ENCODE measurements around the gene SHPK.

The SHPK gene

DNA sequence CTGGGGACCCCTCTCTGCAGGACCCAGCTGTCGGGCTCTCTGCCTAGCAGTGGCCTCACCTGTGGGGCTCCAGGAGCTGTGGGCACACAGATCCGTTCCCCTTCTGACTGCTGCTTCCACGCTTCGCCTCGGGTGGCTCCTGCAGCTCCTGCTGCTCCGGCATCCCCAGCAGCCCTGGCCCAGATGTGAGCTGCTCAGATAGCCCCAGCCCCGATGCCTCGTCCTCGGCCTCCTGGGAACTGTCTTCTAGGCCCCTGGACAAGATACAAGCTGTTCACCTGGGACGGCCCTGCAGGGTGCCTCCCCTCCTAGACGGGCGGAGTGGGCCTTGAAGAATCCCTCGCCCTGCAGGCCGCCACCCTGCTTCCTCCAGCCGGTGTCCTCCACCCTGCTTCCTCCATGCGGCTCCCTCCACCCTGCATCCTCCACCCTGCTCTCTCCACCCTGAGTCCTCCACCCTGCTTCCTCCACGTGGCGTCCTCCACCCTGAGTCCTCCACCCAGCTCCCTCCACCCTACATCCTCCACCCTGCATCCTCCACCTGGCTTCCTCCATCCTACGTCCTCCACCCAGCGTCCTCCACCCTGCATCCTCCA lies 43.6 kb upstream of the SHPK start:
- TF ChIP-seq, protein P1, sequence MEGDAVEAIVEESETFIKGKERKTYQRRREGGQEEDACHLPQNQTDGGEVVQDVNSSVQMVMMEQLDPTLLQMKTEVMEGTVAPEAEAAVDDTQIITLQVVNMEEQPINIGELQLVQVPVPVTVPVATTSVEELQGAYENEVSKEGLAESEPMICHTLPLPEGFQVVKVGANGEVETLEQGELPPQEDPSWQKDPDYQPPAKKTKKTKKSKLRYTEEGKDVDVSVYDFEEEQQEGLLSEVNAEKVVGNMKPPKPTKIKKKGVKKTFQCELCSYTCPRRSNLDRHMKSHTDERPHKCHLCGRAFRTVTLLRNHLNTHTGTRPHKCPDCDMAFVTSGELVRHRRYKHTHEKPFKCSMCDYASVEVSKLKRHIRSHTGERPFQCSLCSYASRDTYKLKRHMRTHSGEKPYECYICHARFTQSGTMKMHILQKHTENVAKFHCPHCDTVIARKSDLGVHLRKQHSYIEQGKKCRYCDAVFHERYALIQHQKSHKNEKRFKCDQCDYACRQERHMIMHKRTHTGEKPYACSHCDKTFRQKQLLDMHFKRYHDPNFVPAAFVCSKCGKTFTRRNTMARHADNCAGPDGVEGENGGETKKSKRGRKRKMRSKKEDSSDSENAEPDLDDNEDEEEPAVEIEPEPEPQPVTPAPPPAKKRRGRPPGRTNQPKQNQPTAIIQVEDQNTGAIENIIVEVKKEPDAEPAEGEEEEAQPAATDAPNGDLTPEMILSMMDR (conservative IDR thresholded peaks at IDR 0.05; ENCODE audit: low read depth): no peak
- POLR2A ChIA-PET (ENCODE audit: low non-redundant PET): no interaction called here
- no peak for DNase-seq (ENCODE audit: low spot score)
- CTCF ChIA-PET: no interaction called here
- H3K27ac ChIP-seq: peak overlapping the region; percentile 75

GRCh38 chr17:3678821-3679530 lies 42.9 kb upstream of the SHPK start:
- TF ChIP-seq, protein P1 (conservative IDR thresholded peaks at IDR 0.05; ENCODE audit: low read depth): no peak
- peak overlapping the region; percentile 75 for H3K27ac ChIP-seq
- POLR2A ChIA-PET (ENCODE audit: low non-redundant PET): interaction anchor here (0.6 kb wide), 1 partner anchor 846 kb away, joined by 3 read pairs; no protein-coding TSS in a partner anchor
- CTCF ChIA-PET: no interaction called here
- no peak for DNase-seq (ENCODE audit: low spot score)

GRCh38 chr17:3678095-3678820 lies 42.2 kb upstream of the SHPK start:
- no peak for DNase-seq (ENCODE audit: low spot score)
- CTCF ChIA-PET: interaction anchor here (1.2 kb wide), 1 partner anchor 59 kb away, joined by 6 read pairs; no protein-coding TSS in a partner anchor
- POLR2A ChIA-PET (ENCODE audit: low non-redundant PET): interaction anchor here (0.6 kb wide), 1 partner anchor 846 kb away, joined by 3 read pairs; no protein-coding TSS in a partner anchor
- TF ChIP-seq, protein P1 (conservative IDR thresholded peaks at IDR 0.05; ENCODE audit: low read depth): no peak
- H3K27ac ChIP-seq: peak overlapping the region; percentile 75

GRCh38 chr17:3675886-3676285 lies 39.8 kb upstream of the SHPK start:
- DNase-seq (ENCODE audit: low spot score): no peak
- POLR2A ChIA-PET (ENCODE audit: low non-redundant PET): no interaction called here
- CTCF ChIA-PET: no interaction called here
- H3K27ac ChIP-seq: no peak overlapping the region
- TF ChIP-seq, protein P1 (conservative IDR thresholded peaks at IDR 0.05; ENCODE audit: low read depth): no peak

DNA sequence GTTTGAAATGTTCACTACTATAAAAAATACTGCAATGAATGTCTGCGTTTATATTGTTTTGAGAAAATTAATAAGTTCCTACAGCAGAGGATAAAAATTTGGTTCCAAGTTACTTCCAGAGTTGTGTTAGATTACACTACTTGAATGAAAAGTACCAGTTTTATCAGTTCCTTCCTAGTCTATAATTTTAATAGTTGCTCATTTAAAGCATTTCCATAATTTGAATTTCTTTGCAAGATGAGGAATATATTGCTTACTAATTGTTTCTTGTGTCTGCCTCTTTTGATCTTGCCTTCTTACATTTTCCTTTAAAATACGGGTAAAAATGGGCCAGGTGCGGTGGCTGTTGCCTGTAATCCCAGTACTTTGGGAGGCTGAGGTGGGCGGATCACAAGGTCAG lies 36.5 kb upstream of the SHPK start:
- CTCF ChIA-PET: interaction anchor here (0.5 kb wide), 1 partner anchor 10 kb away, joined by 5 read pairs; no protein-coding TSS in a partner anchor

GRCh38 chr17:3669548-3669947 lies 33.5 kb upstream of the SHPK start:
- POLR2A ChIA-PET (ENCODE audit: low non-redundant PET): no interaction called here
- no peak for DNase-seq (ENCODE audit: low spot score)
- CTCF ChIA-PET: no interaction called here
- H3K27ac ChIP-seq: peak overlapping the region; percentile 98; the same call in 1 of the 2 replicates
- TF ChIP-seq, protein P1 (conservative IDR thresholded peaks at IDR 0.05; ENCODE audit: low read depth): no peak

More for the DNA sequence above, 36.5 kb upstream of the SHPK start:
- DNase-seq (ENCODE audit: low spot score): no peak
- H3K27ac ChIP-seq: no peak overlapping the region
- TF ChIP-seq, protein P1 (conservative IDR thresholded peaks at IDR 0.05; ENCODE audit: low read depth): no peak
- POLR2A ChIA-PET (ENCODE audit: low non-redundant PET): no interaction called here
